GM18505 (cell line): ENCODE results near the gene TADA2B.

Source experiments
- ATAC-seq: cut with Tn5 transposase; IDR thresholded peaks from one replicate; pipeline ENCODE4 v1.9.1; 2021; ENCODE audit not compliant: unreplicated experiment
- POLR2A ChIP-seq: IDR thresholded peaks from 4 replicates; pipeline ENCODE4 v1.6.1; 2011; ENCODE audit warnings: borderline replicate concordance; ENCODE audit not compliant: insufficient read depth, insufficient read length; ENCODE audit errors: extremely low read depth

Gene TADA2B, protein sequence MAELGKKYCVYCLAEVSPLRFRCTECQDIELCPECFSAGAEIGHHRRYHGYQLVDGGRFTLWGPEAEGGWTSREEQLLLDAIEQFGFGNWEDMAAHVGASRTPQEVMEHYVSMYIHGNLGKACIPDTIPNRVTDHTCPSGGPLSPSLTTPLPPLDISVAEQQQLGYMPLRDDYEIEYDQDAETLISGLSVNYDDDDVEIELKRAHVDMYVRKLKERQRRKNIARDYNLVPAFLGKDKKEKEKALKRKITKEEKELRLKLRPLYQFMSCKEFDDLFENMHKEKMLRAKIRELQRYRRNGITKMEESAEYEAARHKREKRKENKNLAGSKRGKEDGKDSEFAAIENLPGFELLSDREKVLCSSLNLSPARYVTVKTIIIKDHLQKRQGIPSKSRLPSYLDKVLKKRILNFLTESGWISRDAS

DNA sequence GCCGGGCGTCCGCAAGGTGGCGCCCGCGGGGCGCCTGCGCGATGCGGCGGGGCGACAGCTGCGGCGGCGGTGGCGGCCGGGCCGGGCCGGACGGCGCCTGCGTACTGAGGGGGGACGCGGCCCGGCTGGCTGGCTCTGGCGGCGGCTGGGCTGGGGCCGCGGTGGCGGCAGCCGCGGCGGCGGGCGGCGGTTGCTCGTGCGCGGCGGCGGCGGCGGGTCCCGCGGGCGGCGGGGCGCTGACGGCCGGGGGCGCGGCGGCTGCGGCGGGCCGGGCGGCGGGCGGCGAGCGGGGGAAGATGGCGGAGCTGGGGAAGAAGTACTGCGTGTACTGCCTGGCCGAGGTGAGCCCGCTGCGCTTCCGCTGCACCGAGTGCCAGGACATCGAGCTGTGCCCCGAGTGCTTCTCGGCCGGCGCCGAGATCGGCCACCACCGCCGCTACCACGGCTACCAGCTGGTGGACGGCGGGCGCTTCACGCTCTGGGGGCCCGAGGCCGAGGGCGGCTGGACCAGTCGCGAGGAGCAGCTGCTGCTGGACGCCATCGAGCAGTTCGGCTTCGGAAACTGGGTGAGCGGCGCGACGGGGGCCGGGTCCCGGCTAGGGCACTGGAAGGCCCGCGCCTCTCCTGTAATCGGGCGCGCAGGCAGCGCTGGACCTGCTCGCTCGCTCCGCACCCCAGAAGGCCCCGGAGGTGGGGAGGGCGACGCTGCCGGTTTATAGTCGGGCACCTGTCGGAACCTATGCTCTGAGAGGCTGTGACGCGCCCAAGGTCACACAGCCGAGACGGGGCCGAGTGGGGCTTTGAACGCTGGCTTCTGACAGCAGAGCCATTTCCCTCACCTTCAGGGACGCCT lies at the start of gene TADA2B:
TADA2B (plus strand) TSS at position 89 of the 853 bp plus-strand sequence; CDS start at position 297, 208 bp downstream.
- TF ChIP-seq POLR2A: peak; percentile 60
- ATAC-seq: peak; percentile 12

DNA sequence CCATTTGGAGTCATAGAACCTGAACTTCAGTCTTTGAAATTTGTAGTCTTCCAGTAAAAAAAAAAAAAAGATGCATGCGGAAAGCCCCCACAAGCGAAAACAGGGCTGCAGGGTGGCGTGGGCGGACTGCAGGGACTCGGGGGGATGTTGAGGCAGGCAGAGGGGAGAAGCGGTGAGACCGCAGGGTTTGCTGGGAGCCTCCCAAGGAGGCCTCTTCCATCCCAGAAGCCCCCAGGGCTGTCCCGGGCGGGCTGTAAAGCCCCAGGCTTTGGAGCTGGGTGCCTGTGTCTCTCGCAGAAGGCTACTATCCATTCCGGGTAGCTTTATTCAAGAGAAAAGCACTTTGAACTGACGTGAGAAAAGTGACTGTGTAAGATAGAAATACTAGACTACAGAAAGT lies 46.7 kb upstream of the TADA2B start:
- no peak for ATAC-seq
- TF ChIP-seq POLR2A: no peak

DNA sequence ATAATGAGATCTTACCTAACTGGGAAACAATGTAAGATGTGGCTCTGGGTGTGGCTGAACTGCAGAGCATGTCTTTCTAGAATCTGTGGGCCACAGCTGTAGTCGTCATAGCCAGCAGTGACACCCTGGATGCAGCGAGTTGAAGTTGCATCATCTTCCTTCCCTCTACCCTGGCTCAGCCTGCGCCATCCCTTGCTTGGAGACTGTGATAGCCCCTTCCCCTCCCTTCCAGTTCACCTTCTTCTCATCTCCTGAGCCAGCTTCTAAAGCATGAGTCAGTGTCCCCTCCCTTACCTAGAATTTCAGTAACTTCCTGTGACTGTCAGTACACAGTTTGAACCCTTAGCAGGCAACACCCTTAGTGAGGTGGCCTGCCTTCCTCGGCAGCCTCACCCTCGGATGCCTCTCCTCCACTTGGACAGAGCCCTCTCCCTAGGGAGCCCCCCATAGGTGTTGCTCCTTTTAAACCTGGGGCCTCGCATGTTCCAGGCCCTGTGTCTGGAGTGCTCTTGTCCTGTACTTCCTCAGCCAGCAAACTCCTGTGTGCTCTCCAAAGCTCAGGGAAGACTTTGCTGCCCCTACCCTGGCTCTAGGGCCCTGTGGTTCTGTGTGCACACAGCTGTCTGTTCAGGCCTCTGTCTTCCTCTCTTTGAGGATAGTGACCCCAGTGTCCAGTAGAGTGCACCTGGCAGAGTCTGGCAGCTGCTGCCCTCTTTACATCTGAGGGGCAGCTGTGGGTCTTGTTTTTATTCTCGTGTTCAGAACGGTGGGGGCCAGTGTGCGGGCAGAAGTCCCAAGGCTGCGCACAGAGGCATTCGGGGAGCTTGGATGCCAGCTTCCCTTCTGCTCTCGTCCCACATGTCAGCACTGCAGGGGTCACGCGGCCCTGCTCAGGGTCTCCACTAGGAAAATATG lies 43.7 kb upstream of the TADA2B start:
- ATAC-seq: no peak
- no peak for TF ChIP-seq POLR2A

DNA sequence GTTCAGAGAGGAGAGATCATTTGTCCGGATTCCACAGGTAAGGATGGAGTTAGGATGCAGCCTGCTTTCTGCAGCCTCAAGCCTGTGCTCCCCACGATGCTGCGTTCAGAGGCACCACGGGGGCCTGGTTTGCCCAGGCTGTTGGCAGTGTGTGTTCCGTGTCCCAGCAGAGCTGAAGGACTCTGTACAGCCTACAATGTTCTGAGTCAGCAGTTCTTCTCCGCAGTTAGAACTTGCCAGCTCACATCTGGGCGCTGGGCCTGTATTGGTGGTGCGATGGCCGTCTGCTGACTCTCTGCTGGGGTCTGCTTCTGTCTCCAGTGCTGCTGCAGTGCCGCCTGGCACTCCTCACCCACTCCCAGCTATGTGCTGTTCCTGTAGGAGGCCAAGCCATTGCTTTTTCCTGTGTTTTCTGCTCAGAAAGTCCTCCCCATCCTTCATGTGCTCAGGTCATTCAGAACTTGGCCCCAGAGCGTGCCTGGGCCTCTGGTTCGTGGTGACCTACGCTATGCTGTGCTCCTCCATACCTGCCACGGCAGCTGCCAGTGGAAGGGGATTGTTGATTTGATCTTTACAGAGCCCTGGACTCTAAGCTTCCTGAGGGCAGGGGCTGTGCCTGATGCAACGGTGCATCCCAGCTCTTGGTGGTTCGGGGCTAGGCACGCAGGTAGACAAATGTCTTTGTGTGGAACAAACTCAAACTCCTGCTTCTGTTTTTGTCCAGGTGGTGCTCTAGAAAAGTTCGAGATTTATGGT lies 42.6 kb upstream of the TADA2B start:
- no peak for ATAC-seq
- TF ChIP-seq POLR2A: no peak

DNA sequence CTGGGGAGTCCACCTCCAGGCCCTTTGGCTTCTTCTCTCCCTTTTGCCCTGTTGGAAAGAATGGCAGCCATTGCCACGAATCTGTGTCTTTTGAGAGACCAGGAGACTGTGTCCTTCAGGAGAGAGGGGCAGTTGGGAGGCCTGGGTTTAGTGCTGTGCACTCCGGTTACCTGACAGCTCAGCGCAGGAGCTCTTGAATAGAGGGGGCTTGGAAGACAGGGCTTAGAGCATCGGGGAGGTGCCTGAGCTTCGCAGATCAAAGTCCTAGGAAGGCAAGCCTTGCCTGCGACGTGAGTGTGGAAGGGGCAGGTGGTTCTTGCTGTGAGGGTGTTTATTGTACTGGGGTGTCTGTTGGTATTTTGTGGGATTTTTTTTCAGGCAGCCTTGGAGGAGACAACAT lies 41.9 kb upstream of the TADA2B start:
- TF ChIP-seq POLR2A: no peak
- ATAC-seq: no peak

DNA sequence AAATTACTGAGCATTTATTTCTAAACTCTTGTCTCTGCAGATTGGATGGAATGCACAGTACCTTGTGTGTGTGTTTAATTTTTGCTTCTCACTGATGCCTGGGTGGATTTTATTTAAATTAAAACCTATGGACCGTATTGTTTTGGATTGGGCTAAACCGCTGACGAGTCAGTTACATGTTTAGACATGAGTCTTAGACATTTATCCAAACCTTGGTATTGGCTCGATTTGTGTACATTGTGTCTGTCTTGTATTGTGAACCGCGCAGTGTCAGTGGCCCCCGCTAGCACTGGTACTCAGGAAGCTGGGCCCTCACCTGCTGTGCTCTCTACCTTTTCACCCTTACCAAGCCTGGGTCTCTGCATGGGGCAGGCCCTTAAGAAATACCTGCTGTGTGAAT lies 40.8 kb upstream of the TADA2B start:
- no peak for ATAC-seq

DNA sequence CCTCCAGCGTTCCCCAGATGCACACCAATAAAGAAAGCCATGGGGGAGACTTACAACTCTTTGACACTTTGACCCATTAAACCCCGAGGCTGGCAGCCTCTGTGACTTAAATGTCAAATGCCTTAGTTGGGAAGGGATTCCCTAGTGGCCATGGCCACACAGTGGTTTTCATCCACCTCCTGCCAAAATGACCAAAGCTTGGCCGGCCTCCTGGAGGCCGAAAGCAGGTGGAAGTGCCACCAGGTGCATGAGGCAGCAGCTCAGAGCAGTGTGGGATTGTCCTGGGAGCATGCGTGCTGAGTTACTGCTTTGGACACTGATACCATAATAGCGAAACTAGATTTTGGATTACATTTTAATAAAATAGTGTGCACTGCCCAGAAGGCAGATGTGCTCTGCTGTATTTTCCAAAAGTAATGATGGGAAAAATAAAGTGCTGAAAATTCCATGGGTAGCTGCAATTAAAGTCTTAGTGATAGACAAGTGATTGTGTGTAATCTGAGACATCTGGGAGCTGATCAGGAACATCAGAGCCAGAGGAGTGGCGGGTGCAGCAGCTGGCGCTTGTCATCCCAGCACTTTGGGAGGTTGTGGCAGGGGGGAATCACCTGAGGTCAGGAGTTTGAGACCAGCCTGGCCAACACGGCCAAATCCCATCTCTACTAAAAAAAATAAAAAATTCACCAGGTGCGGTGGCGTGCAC lies 39.8 kb upstream of the TADA2B start:
- ATAC-seq: no peak
- no peak for TF ChIP-seq POLR2A

More for the DNA sequence above, 40.8 kb upstream of the TADA2B start:
- TF ChIP-seq POLR2A: no peak

DNA sequence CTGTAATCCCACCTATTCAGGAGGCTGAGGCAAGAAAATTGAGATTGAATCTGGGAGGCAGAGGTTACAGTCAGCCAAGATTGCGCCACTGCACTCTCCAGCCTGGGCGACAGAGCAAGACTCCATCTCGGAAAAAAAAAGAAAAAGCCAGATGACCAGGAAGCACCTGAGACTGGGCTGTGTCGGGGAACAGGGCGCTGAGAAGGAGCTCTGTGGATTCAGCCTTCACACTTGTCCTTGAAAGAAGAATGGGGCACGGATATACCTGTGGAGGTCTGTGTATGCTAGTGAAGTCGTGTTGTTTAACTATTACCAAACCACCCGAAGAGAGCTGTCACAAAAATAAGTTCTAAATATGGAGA lies 39.3 kb upstream of the TADA2B start:
- no peak for ATAC-seq
- TF ChIP-seq POLR2A: no peak

DNA sequence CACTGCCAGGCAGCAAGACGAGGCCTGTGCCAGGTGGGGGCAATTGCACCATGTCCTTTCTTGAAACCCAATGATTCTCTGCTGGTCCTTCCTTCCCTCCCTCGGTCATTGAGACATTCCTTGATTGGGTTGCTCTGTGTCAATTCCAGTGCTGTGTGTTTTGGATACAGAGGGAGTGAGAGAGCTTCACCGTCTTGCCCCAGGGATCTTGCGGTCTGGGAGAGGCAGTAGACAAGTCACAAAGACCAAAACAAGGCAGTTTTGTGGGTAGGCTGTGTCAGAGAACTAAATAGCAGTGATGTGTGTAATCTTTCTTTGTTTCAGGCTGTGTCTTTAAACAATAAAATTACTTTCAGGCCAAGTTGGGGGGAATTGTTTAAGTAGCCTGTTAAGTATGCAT lies 38.8 kb upstream of the TADA2B start:
- ATAC-seq: no peak
- TF ChIP-seq POLR2A: no peak

DNA sequence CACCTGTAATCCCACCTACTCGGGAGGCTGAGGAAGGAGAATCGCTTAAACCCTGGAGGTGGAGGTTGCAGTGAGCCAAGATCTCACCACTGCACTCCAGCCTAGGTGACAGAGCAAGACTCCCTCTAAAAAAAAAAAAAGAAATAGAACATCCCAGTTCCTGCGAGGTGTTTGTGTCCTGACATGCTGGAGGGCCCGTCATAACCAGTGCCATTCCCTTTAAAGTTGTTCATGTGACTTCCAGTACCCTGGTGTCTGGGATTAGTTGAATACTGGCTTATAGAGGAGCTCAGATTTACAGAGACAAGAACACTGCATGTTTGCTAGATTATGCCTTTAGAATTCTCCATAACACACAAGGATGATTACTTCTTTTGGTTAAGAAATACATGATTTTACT lies 37.6 kb upstream of the TADA2B start:
- TF ChIP-seq POLR2A: no peak
- ATAC-seq: no peak

DNA sequence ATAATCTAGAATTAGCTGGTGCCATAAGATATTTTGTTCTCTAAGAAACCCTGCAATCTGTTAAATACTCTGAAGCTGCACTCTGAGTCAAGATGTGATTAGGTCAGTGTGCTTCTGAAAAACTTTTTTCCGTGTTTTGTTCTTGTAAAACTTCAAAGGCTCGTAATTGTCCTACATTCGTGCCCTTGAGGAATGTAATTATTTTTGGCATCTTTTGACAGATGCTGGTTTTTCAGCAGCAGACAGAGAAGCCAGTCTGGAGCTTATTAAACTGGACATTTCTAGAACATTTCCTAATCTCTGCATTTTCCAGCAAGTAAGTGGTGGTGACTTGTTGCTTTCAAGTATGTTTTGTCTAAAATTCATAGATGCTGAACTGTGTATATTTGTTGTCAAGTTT lies 36.8 kb upstream of the TADA2B start:
- no peak for TF ChIP-seq POLR2A
- ATAC-seq: no peak
